H7 (cell line): ENCODE results near the gene ASPN. TPM values are rescaled to one million over a fixed set of nuclear protein-coding genes. Genes with fewer than 3 reads are reported as not detected.

ENCODE experiments used
- DNase-seq: peaks from one replicate; pipeline ENCODE4 v3.0.0; 2012
- H3K27me3 ChIP-seq: 2 replicates; pipeline ENCODE4 v1.6.0; 2011; ENCODE audit warnings: mild to moderate bottlenecking, low read length; ENCODE audit not compliant: control insufficient read depth, insufficient read depth
- H3K36me3 ChIP-seq: replicated peaks from 2 replicates; pipeline ENCODE4 v1.5.1; 2011; ENCODE audit warnings: low read length; ENCODE audit not compliant: control insufficient read depth, insufficient read depth
- H3K4me3 ChIP-seq: 2 replicates; pipeline ENCODE4 v1.5.1; 2011; ENCODE audit warnings: low read depth, mild to moderate bottlenecking, control low read depth, low read length, moderate library complexity; ENCODE audit not compliant: insufficient read depth
- total RNA-seq: library from RNA; depleted of rRNA; stranded (reverse); fragments of >200 nt; shearing (Covaris generic); gene quantifications from 2 replicates; pipeline ENCODE4 v1.2.3, GENCODE V29; 2014

ASPN gene
- total RNA-seq, 1 experiment from 2014 or later: not detected

DNA sequence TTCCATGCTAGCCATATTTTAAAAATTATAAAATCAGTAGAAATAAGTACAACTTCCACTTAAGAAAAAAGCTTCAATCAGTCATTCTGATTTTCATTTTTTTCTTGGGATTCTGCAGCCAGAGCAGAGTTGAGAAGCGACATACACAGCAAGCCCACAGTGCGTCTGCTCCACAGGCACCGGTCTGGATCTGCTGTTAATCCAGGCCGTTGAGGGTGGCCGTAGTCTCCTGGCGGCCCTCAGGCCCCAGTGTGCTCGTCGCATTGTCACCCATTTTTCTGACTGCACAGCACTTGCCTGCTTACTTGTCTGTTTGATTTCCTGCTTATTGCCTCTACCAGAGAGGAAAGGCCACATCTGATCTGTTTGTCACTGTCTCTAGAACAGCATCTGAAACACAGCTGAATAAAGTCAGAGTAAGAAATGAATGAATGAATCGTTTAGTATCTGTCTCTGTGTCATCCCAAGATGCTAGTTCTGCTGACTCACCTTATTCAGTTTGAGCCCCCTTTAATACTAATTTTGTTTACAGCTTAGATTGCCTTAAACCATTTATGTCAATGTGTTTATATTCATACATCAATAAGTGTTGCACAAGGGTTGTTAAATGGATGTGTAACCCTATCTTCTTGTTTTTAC, 11.6 kb upstream of the ASPN start:
- no peak for DNase-seq
- H3K4me3 ChIP-seq: no peak overlapping the region
- no peaks in the 10 kb centered on the region for H3K36me3 ChIP-seq
- H3K27me3 ChIP-seq: no peaks in the 10 kb centered on the region

DNA sequence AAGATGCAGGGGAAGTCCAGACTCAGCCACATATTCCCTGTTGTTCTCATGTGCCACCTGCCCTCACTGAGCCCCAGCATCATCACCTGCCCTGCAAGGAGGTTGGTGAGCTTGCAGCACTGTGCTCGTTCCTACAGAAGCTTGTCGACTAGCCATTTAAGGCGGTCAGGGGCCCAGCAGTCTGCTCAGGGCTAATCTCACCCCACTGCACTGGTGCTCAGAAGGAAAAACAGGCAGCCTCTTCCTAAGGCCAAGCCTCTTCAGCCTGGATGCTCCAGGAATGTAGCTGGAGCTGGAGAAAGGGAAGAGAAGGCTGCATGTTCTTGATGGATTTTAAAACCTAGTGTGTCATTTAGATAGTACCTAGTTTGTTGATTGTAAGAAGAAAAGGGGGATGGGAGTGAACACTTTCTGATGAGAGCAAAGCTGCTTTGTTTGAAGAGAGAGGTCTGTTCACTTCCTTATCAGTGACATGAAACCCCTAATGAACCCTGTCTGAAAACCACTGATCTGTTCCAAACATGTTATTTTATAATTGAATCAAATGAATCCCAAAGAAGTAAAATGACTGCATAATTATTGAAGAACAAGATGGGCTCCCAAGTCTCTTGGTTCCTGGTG, 10.6 kb upstream of the ASPN start:
- DNase-seq: no peak
- Histone ChIP-seq H3K4me3 (no peak overlapping the region), H3K27me3 (no peaks in the 10 kb centered on the region), H3K36me3 (no peaks in the 10 kb centered on the region)

DNA sequence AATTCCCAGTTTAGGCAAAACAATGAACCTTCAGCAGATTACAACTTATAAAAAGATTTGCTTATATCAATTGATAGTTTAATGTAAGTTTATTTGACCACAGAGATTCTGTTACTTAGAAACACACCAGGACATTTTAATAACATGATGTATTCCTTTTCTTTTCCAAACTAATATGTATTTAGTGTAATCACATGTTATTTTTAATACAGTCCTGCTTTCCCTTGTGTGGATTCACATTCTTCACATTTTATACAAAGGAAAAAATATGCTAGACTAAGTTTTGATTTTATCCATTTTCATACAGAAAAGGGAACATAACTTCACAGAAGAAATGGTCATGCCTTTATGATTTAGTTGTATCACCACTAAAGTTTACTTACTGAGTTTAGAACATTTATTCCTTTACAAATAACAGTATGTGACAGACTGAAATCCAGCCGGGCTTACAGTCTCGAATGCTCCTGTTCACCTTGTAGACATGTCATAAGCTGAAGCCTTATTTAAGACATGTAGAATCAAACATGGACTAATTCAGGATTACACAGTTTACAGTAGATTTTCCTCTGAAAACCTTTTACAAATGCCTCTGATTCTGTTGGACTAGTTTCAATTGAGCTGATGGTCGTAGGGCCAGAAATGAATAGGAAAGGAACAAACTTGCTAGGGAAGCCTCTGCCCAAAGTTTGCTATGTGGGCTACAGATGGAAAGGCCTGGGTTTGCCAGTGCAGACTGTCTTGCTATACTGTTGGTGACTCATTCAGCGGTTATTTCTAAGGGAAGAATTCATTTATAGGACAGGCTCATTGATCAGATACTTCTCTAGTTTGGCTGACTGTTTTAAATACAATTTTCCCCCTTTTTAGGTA, 6.6 kb upstream of the ASPN start:
- Histone ChIP-seq H3K4me3 (no peak overlapping the region), H3K27me3 (no peaks in the 10 kb centered on the region), H3K36me3 (no peaks in the 10 kb centered on the region)
- DNase-seq: no peak

DNA sequence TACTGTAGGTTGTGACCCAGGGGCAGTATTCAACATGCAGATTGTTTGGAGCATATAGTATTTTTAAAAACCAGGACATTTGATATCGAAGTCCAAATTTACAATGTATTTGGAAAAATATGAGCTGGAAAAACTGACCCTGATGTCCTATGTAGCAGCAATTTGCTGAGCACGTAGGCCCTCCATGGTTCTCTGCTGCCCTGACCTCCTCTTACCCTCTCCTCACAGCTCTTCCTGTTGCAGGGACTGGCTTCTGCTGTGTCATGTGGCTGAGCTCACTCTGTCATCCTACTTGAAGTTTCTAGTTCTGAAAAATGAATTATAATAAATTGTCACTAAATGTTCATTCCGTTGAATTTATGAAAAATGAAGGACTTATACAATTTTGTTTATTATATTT, 4.1 kb upstream of the ASPN start:
- no peak for DNase-seq
- H3K27me3 ChIP-seq: no peaks in the 10 kb centered on the region
- H3K36me3 ChIP-seq: no peaks in the 10 kb centered on the region
- no peak overlapping the region for H3K4me3 ChIP-seq

DNA sequence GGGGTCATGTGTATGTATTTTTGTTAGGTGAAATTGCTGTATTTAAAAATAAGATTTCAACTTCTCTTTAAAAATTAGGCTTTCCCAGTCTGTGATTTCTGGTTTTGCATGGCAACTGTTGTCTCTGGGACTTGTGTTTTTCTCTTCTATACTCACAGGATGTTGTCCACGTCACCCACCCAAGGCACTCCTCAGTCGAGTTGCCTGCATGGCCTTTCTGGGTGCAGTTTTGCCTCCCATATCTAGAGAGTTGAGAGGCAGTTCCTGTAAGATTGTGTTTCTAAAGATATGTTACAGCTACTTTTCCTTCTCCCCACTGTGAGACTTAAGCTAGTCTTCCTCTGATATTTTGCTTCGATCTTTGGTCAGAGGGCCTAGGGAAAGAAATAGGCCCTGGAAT, 2.3 kb upstream of the ASPN start:
- Histone ChIP-seq H3K27me3 (no peaks in the 10 kb centered on the region), H3K36me3 (no peaks in the 10 kb centered on the region), H3K4me3 (no peak overlapping the region)
- DNase-seq: no peak

DNA sequence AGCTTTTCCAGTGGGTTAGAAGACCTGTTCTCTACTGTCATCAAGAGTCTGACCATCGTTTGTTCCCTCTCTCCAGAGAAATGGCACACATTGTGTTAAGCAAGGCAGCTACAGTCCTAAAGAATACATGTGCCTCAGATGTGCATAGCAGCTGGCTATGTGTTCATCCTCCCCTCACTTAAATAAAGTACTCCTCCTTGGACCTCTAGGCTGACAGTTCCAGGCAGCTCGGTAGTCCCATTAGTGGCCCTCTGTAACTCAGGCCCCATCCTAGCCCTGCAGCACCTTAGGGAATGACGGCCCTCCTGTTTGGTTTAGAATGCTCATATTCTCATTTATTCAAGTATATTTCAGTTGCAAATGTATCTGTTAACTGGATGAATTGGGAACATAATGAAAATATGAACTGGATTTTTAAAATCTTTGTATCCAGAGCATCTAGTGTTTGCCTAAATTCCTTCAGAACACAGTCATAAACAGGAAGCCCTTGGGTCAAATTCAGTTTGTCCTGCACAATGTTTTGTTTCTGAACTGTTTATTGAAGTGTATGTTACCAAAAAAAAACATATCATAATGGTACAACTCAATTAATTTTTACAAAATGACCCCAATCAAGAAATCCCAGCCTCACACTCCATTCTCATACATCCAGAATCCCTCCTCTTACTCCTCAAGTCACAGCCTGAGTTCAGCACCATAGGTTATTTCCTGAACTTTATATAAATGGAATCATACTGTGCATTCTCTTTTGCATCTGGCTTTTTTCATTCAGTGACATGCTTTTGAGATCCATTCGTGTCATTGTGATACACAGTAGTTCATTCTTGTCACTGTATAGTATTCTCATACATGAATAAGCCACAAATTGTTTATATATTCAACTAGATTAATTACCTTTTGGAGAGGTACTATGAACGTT, 1.6 kb upstream of the ASPN start:
- H3K27me3 ChIP-seq: no peaks in the 10 kb centered on the region
- H3K36me3 ChIP-seq: no peaks in the 10 kb centered on the region
- H3K4me3 ChIP-seq: no peak overlapping the region
- no peak for DNase-seq

DNA sequence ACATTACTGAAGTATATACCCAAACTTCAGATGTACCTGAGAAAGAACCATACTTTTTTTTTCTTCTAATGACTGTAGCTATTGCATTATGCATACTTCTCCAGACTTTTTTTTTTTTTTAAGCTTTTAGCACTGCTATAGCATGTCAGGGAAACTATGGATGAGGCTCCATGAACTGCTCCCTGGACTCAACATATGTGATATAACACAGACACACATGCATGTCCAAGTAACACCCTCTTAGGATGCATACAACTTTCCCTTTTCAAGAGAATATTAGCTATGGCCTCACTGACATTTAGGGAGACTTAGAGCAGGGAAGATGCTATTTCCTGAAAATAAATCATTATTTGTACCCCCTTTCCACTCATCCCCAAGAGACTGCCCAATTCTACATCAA, 499 bp upstream of the ASPN start:
- H3K4me3 ChIP-seq: no peak overlapping the region

DNA sequence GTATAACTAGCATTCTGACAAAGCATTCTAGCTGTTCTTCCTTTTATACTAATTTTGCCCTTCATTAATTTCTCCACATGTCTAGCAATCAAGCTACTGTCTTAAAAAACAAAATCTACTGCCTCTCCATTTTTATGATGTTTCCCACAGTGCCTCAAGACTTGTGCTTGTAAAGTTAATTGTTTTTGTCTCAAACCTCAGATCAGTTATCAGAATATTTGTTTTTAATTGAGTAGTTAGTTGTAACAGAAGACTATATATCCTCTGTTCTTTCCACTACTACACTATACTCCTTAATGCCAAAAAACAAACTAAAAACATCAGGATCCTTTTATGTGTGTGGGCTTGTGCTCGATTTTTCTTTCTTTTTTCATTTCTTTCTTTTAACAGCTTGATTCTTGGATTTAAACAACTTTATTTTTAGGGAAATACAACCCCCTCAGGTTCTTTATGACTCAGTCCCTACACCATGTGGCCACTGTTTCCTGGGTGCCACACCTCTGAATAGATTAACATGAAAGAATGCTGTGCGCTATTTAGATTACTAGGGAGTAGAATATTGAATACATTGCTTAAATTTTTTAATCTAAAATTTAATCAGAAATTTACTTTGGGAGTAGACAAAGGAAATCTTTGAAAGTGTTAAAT, 1.2 kb downstream of the ASPN start:
- Histone ChIP-seq H3K4me3 (no peak overlapping the region), H3K36me3 (no peaks in the 10 kb centered on the region), H3K27me3 (no peaks in the 10 kb centered on the region)
- no peak for DNase-seq

More for the DNA sequence above, 499 bp upstream of the ASPN start:
- no peak for DNase-seq
- no peaks in the 10 kb centered on the region for H3K36me3 ChIP-seq
- H3K27me3 ChIP-seq: no peaks in the 10 kb centered on the region

DNA sequence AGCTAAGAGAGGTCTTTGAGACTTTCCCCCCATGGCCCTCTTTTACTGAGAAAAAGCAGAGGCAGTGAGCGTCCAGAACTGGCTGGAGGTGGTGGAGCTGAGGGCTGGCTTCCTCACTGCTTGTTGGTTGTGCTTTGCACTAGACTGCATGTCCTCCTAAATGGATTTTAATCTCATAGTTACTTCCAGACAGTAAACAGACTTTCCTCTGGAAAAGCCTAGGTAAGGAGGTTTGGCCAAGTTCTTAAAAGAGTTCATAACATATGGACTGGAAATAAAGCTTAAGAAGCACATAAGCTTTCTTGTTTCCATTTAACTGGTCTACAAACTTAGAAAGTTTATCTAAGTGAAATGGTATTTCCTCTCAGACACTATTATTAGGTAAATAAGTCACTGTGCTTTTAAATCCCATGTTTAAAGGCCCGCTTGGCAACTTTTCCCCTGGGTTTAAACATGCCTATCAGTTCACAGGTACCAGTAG, 2.0 kb downstream of the ASPN start:
- Histone ChIP-seq H3K36me3 (no peaks in the 10 kb centered on the region), H3K27me3 (no peaks in the 10 kb centered on the region), H3K4me3 (no peak overlapping the region)
- DNase-seq: no peak

DNA sequence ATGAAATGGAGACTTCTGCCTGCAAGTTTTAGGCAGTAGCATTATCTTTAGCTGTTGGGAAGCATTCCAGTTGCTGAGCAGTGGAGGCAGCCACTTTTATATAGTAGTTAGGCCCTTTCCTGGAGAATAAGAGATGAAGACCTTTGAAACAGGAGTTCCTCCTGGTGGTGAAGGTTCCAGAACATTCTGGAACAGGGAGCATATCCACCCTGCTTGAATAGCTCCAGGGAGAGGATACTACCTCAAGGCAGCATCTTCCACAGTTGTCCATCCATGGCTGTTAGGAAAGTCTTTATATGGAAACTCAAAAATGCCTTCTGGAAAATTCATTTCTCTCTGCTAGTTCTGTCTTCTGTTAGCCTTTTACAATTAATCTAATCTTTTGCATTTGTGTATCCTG, 3.0 kb downstream of the ASPN start:
- no peaks in the 10 kb centered on the region for H3K27me3 ChIP-seq
- no peak for DNase-seq
- H3K36me3 ChIP-seq: no peaks in the 10 kb centered on the region
- no peak overlapping the region for H3K4me3 ChIP-seq

DNA sequence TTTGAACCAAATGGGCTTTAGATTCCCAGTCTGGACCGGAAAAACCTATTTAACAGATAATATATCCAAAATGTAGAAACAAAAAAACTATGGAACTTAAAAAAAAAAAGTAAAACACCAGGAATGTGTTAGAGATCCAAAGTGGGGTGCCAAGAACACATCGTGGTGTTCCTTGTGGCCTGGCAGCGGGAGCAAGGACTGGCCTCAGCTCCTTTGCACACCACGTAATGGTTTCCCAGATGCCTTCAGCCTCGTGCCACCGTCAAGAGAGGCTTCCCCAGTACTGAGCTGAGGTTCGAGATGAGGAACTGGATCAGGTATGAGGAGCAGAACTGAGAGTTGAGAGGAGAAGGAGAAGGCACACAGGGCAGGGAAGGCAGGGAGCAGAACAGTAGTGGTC, 3.5 kb downstream of the ASPN start:
- Histone ChIP-seq H3K27me3 (no peaks in the 10 kb centered on the region), H3K4me3 (no peak overlapping the region), H3K36me3 (no peaks in the 10 kb centered on the region)
- DNase-seq: no peak

DNA sequence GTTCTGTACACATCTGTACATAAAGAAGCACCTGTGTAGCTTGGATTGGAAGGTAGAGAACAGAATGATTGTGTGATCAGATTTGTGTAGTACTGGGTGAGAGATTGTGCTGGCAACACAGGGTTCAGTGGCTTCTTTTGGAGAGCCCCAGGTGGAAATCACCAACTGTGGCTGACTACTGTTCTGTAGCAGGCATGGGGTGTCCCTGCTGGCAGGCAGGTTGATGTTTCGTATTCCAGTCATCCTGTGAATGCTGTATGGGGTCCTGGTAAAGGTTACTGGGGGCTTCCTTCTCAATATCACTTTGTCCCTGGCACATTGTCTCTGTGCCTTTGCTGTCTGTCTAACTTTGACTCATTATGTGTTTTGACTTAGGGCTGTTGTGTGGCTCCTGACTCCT, 5.3 kb downstream of the ASPN start:
- Histone ChIP-seq H3K36me3 (no peaks in the 10 kb centered on the region), H3K4me3 (no peak overlapping the region), H3K27me3 (no peaks in the 10 kb centered on the region)
- DNase-seq: no peak

DNA sequence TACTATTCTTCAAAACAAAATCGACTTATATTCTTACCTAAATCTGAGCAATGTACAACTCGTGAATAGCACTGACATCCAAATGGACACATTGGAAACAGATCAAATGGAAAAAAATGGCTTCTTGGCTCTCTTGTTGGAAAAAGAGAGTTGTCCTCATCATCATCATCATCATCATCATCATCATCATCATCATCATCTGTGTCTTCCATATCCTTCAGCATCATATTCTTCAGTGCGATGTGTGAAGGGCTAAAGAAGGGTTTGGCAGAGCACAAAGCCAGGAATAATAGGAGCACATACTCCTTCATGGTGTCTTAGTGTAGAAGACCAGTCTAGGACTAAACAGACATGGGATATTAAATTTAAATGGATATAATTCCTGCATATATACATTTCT, 7.7 kb downstream of the ASPN start:
- no peaks in the 10 kb centered on the region for H3K27me3 ChIP-seq
- no peak for DNase-seq
- no peak overlapping the region for H3K4me3 ChIP-seq
- H3K36me3 ChIP-seq: no peaks in the 10 kb centered on the region

DNA sequence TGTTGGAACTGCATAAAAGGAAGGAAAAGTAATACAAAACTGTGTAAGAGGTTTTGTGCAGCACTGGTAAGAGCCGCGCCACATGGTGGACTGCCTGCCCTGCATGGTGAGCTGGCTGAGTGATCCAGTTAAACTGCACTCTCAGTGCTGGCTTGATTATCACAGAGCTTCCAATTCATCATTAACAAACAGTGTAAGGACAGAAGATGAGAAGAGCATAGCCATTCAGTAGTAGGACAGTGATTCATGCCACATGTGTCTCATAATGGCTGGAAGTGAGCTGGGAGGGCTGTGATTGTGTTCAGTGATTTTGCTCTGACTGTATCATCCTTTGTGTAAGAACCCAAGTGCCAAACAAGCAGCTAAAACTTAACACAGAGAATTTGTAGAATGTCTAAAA, 14.1 kb downstream of the ASPN start:
- no peak for DNase-seq
- H3K4me3 ChIP-seq: no peak overlapping the region
- no peaks in the 10 kb centered on the region for H3K27me3 ChIP-seq
- H3K36me3 ChIP-seq: no peaks in the 10 kb centered on the region
